HEK293 (cell line): Measurements from ENCODE around the gene NME5.

Experiments used
- GLIS2 ChIP-seq: fragments of 450-650 bp; formaldehyde crosslinking; IDR thresholded peaks from 2 replicates; pipeline ENCODE4 v1.5.1; 2016; ENCODE audit warnings: missing biosample characterization, missing genetic modification characterization
- IKZF3 ChIP-seq: fragments of 450-650 bp; IDR thresholded peaks from 2 replicates; pipeline ENCODE4 v1.5.0; 2018; ENCODE audit warnings: missing biosample characterization, mild to moderate bottlenecking, missing genetic modification characterization, moderate library complexity
- KLF8 ChIP-seq: fragments of 450-650 bp; formaldehyde crosslinking; IDR thresholded peaks from 2 replicates; pipeline ENCODE4 v1.5.1; 2016; ENCODE audit warnings: missing biosample characterization, missing genetic modification characterization
- KLF9 ChIP-seq: fragments of 450-650 bp; formaldehyde crosslinking; IDR thresholded peaks from 2 replicates; pipeline ENCODE4 v1.5.1; 2016; ENCODE audit warnings: missing biosample characterization, missing genetic modification characterization, low read depth
- PRDM4 ChIP-seq: fragments of 450-650 bp; formaldehyde crosslinking; IDR thresholded peaks from 2 replicates; pipeline ENCODE4 v1.5.1; 2017; ENCODE audit warnings: missing biosample characterization, missing genetic modification characterization
- RBAK ChIP-seq: fragments of 450-650 bp; formaldehyde crosslinking; IDR thresholded peaks from 2 replicates; pipeline ENCODE4 v1.5.1; 2016; ENCODE audit warnings: missing biosample characterization, missing genetic modification characterization
- REPIN1 ChIP-seq: fragments of 450-650 bp; formaldehyde crosslinking; IDR thresholded peaks from 2 replicates; pipeline ENCODE4 v1.5.1; 2017; ENCODE audit warnings: missing biosample characterization, missing genetic modification characterization, low read depth
- SCRT1 ChIP-seq: fragments of 450-650 bp; formaldehyde crosslinking; IDR thresholded peaks from 2 replicates; pipeline ENCODE4 v1.5.1; 2016; ENCODE audit warnings: missing biosample characterization, missing genetic modification characterization, borderline replicate concordance
- SP7 ChIP-seq: fragments of 450-650 bp; formaldehyde crosslinking; IDR thresholded peaks from 2 replicates; pipeline ENCODE4 v1.5.1; 2016; ENCODE audit warnings: missing biosample characterization, missing genetic modification characterization
- TRIM28 ChIP-seq: IDR thresholded peaks from 2 replicates; pipeline ENCODE4 v1.6.1; 2011; ENCODE audit warnings: low read length, control low read depth, borderline replicate concordance
- ZBTB20 ChIP-seq: fragments of 450-650 bp; formaldehyde crosslinking; IDR thresholded peaks from 2 replicates; pipeline ENCODE4 v1.5.1; 2016; ENCODE audit warnings: missing biosample characterization, missing genetic modification characterization
- ZFP37 ChIP-seq: fragments of 450-650 bp; formaldehyde crosslinking; IDR thresholded peaks from 2 replicates; pipeline ENCODE4 v1.5.1; 2016; ENCODE audit warnings: missing biosample characterization, missing genetic modification characterization
- ZFP69B ChIP-seq: fragments of 450-650 bp; formaldehyde crosslinking; IDR thresholded peaks from 2 replicates; pipeline ENCODE4 v1.5.1; 2016; ENCODE audit warnings: missing biosample characterization, missing genetic modification characterization
- ZNF112 ChIP-seq: fragments of 450-650 bp; formaldehyde crosslinking; IDR thresholded peaks from 2 replicates; pipeline ENCODE4 v1.5.0; 2017; ENCODE audit warnings: missing biosample characterization, missing genetic modification characterization
- ZNF121 ChIP-seq: fragments of 450-650 bp; formaldehyde crosslinking; IDR thresholded peaks from 2 replicates; pipeline ENCODE4 v1.5.1; 2016; ENCODE audit warnings: missing biosample characterization, missing genetic modification characterization
- ZNF155 ChIP-seq: fragments of 450-650 bp; formaldehyde crosslinking; IDR thresholded peaks from 2 replicates; pipeline ENCODE4 v1.5.1; 2016; ENCODE audit warnings: missing biosample characterization, missing genetic modification characterization
- ZNF174 ChIP-seq: fragments of 450-650 bp; formaldehyde crosslinking; IDR thresholded peaks from 2 replicates; pipeline ENCODE4 v1.5.0; 2017; ENCODE audit warnings: missing biosample characterization, mild to moderate bottlenecking, missing genetic modification characterization
- ZNF211 ChIP-seq: fragments of 450-650 bp; formaldehyde crosslinking; IDR thresholded peaks from 2 replicates; pipeline ENCODE4 v1.5.1; 2016; ENCODE audit warnings: low read depth, missing biosample characterization, missing genetic modification characterization
- ZNF221 ChIP-seq: fragments of 450-650 bp; formaldehyde crosslinking; IDR thresholded peaks from 2 replicates; pipeline ENCODE4 v1.5.1; 2017; ENCODE audit warnings: missing biosample characterization, missing genetic modification characterization, borderline replicate concordance
- ZNF239 ChIP-seq: fragments of 450-650 bp; formaldehyde crosslinking; IDR thresholded peaks from 2 replicates; pipeline ENCODE4 v1.5.1; 2016; ENCODE audit warnings: missing biosample characterization, missing genetic modification characterization
- ZNF24 ChIP-seq: fragments of 450-650 bp; formaldehyde crosslinking; IDR thresholded peaks from 2 replicates; pipeline ENCODE4 v1.5.1; 2016; ENCODE audit warnings: missing biosample characterization, missing genetic modification characterization
- ZNF404 ChIP-seq: fragments of 450-650 bp; formaldehyde crosslinking; IDR thresholded peaks from 2 replicates; pipeline ENCODE4 v1.5.1; 2017; ENCODE audit warnings: missing biosample characterization, missing genetic modification characterization
- ZNF449 ChIP-seq: fragments of 450-650 bp; formaldehyde crosslinking; IDR thresholded peaks from 2 replicates; pipeline ENCODE4 v1.5.1; 2017; ENCODE audit warnings: missing biosample characterization, mild to moderate bottlenecking, missing genetic modification characterization, moderate library complexity
- ZNF518A ChIP-seq: fragments of 450-650 bp; formaldehyde crosslinking; conservative IDR thresholded peaks from 2 replicates; pipeline ENCODE4 v1.5.1; 2016; ENCODE audit warnings: low read depth, missing biosample characterization, missing genetic modification characterization
- ZNF548 ChIP-seq: fragments of 450-650 bp; formaldehyde crosslinking; IDR thresholded peaks from 2 replicates; pipeline ENCODE4 v1.5.1; 2016; ENCODE audit warnings: missing biosample characterization, missing genetic modification characterization
- ZNF560 ChIP-seq: fragments of 450-650 bp; formaldehyde crosslinking; IDR thresholded peaks from 2 replicates; pipeline ENCODE4 v1.5.1; 2017; ENCODE audit warnings: missing biosample characterization, missing genetic modification characterization, borderline replicate concordance
- ZNF571 ChIP-seq: fragments of 450-650 bp; formaldehyde crosslinking; IDR thresholded peaks from 2 replicates; pipeline ENCODE4 v1.5.0; 2017; ENCODE audit warnings: missing biosample characterization, missing genetic modification characterization
- ZNF624 ChIP-seq: fragments of 450-650 bp; formaldehyde crosslinking; IDR thresholded peaks from 2 replicates; pipeline ENCODE4 v1.5.1; 2017; ENCODE audit warnings: missing biosample characterization, missing genetic modification characterization
- ZNF692 ChIP-seq: fragments of 450-650 bp; formaldehyde crosslinking; IDR thresholded peaks from 2 replicates; pipeline ENCODE4 v1.5.1; 2016; ENCODE audit warnings: missing biosample characterization, missing genetic modification characterization
- ZNF704 ChIP-seq: fragments of 450-650 bp; formaldehyde crosslinking; IDR thresholded peaks from 2 replicates; pipeline ENCODE4 v1.5.1; 2016; ENCODE audit warnings: missing biosample characterization, missing genetic modification characterization
- ZNF76 ChIP-seq: fragments of 450-650 bp; formaldehyde crosslinking; IDR thresholded peaks from 2 replicates; pipeline ENCODE4; 2016; ENCODE audit warnings: low read depth, missing biosample characterization, missing genetic modification characterization, borderline replicate concordance

NME5 gene

GRCh38 chr5:138128334-138128733 is 10.9 kb downstream of the NME5 start (continued):
- TF ChIP-seq ZNF518A (tag by site-specific recombination), result no peak
- TF ChIP-seq ZNF548 (tag by site-specific recombination), result no peak
- TF ChIP-seq ZNF560 (tag by site-specific recombination), result no peak
- no peak for TF ChIP-seq KLF8 (tag by site-specific recombination)
- no peak for TF ChIP-seq KLF9 (tag by site-specific recombination)
- no peak for TF ChIP-seq ZNF211 (tag by site-specific recombination)
- 0 out of 2 replicates have a peak, but pooled peaks have one; percentile 27 for TF ChIP-seq IKZF3
- no peak for TF ChIP-seq ZNF704 (tag by site-specific recombination)
- no peak for TF ChIP-seq ZNF571 (tag by site-specific recombination)
- no peak for TF ChIP-seq ZNF624
- no peak for TF ChIP-seq ZNF449 (tag by site-specific recombination)
- TF ChIP-seq ZFP37 (tag by site-specific recombination), result no peak
- no peak for TF ChIP-seq REPIN1
- no peak for TF ChIP-seq ZNF404
- no peak for TF ChIP-seq ZNF121 (tag by site-specific recombination)
- no peak for TF ChIP-seq ZBTB20 (tag by site-specific recombination)
- TF ChIP-seq ZNF239, result no peak
- no peak for TF ChIP-seq RBAK
- TF ChIP-seq SP7 (tag by site-specific recombination), result peak; percentile 74
- TF ChIP-seq PRDM4 (tag by site-specific recombination), result no peak
- TF ChIP-seq ZFP69B (tag by site-specific recombination), result no peak
- no peak for TF ChIP-seq ZNF155
- TF ChIP-seq GLIS2 (tag by site-specific recombination), result no peak
- TF ChIP-seq ZNF76, result no peak
- no peak for TF ChIP-seq ZNF221
- TF ChIP-seq ZNF174, result no peak
- TF ChIP-seq ZNF24 (tag by site-specific recombination), result 0 out of 2 replicates have a peak, but pooled peaks have one; percentile 18
- TF ChIP-seq TRIM28, result no peak
- TF ChIP-seq ZNF112 (tag by site-specific recombination), result no peak
- TF ChIP-seq ZNF692, result no peak
- peak; percentile 78 for TF ChIP-seq SCRT1
